Activated naive CD4-positive, alpha-beta T cell treated with anti-CD3 and anti-CD28 coated beads, Interleukin-2, amount 10 ng/mL, durations not matched to agents 7 days and 5 days (primary cell): Measurements from ENCODE around the gene LRRC8D.
"Not testable (repeated sequence)": the region's sequence is repeated elsewhere in the genome, so short reads cannot be mapped to it uniquely, and the experiment has no call there.

Experiments
- CTCF ChIA-PET: fragments of 350-600 bp; sonication (Branson Sonifier 250); formaldehyde crosslinking; loops from one replicate; lab custom pipeline; 2021; ENCODE audit warnings: antibody characterized with exemption; lab: Charles Lee
- DNase-seq: peaks from one replicate; pipeline ENCODE4 v3.0.0-alpha.2; 2020
- H3K27ac Mint-ChIP-seq: one replicate; pipeline ENCODE4 v1.8.0; 2021; ENCODE audit warnings: mild to moderate bottlenecking, moderate library complexity, mixed read lengths
- H3K27me3 Mint-ChIP-seq: one replicate; pipeline ENCODE4 v1.8.0; 2021; ENCODE audit warnings: mild to moderate bottlenecking, mixed read lengths
- H3K36me3 Mint-ChIP-seq: one replicate; pipeline ENCODE4 v1.8.0; 2021; ENCODE audit warnings: mixed read lengths
- H3K4me1 Mint-ChIP-seq: one replicate; pipeline ENCODE4 v1.8.0; 2021; ENCODE audit warnings: mixed read lengths
- H3K4me3 Mint-ChIP-seq: one replicate; pipeline ENCODE4 v1.8.0; 2021; ENCODE audit warnings: mild to moderate bottlenecking, moderate library complexity, mixed read lengths
- H3K9me3 Mint-ChIP-seq: one replicate; pipeline ENCODE4 v1.8.0; 2021; ENCODE audit warnings: mixed read lengths

LRRC8D gene

DNA sequence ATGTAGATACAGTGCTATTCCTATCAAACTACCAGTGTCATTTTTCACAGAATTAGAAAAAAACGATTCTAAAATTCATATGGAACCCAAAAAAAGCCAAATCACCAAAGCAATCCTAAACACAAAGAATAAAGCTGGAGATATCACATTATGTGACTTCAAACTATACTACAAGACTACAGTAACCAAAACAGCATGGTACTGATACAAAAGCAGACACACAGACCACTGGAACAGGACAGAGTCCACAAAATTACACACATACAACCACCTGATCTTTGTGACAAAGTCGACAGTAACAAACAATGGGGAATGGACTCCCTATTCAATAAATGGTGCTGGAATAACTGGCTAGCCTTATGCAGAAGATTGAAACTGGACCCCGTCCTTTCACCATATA, 102.7 kb downstream of the LRRC8D start:
- no peak overlapping the region for H3K27ac Mint-ChIP-seq

GRCh38 chr1:89924075-89924474, 103.2 kb downstream of the LRRC8D start:
- DNase-seq, H3K9me3 Mint-ChIP-seq, H3K4me3 Mint-ChIP-seq, H3K27me3 Mint-ChIP-seq, CTCF ChIA-PET, H3K4me1 Mint-ChIP-seq, H3K27ac Mint-ChIP-seq: not testable (repeated sequence)
- peaks cover 20% of the 10 kb centered on the region for H3K36me3 Mint-ChIP-seq

More for the DNA sequence above, 102.7 kb downstream of the LRRC8D start:
- H3K9me3 Mint-ChIP-seq, result peaks cover 5% of the 10 kb centered on the region
- no peak overlapping the region for H3K4me3 Mint-ChIP-seq
- peaks cover 21% of the 10 kb centered on the region for H3K36me3 Mint-ChIP-seq
- DNase-seq, result no peak
- no peaks in the 10 kb centered on the region for H3K27me3 Mint-ChIP-seq
- CTCF ChIA-PET, result no interaction called here
- peaks cover 4% of the 10 kb centered on the region for H3K4me1 Mint-ChIP-seq

DNA sequence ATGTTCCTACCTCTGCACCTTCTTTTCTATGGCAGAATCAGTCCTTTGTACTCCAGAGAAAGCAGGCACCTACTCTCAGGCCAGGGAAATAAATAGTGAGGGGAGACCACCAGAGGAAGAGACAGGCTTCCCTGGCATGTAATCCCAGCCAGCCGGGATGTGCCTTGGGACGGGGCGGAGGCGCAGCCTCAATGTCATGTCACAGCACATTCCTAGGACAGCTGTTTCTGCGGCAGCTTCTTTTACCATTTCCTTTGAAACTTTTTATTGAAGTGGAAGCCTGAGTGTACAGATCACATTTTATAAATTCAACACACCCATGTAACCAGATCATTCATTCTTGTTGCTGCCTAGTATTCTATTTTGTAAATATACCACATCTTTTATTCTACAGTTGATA, 106.2 kb downstream of the LRRC8D start:
- Mint-ChIP-seq H3K4me3 (no peak overlapping the region), H3K36me3 (peaks cover 20% of the 10 kb centered on the region), H3K27me3 (no peaks in the 10 kb centered on the region), H3K4me1 (peaks cover 2% of the 10 kb centered on the region), H3K9me3 (peaks cover 5% of the 10 kb centered on the region), H3K27ac (no peak overlapping the region)
- CTCF ChIA-PET, result interaction anchor here (1.2 kb wide), 1 partner anchor 83 kb away, joined by 3 read pairs; no protein-coding TSS in a partner anchor
- no peak for DNase-seq

DNA sequence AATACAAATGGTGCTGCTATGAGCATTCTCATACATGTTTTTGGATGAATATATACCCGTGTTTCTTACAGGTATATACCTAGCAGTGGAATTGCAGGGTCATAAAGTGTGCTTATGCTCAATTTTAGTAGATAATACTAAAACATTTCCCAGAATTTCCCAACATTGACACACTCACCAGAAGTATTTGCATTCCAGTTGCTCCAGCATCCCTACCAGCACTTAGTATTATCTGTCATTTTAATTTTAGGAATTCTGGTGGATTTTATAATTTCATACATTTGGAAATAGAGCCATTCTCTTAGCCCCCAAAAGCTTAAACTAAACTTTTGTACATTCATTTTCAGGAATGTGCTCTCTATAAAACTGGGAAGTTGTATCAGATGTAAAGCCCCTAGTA, 106.6 kb downstream of the LRRC8D start:
- peaks cover 2% of the 10 kb centered on the region for H3K4me1 Mint-ChIP-seq
- H3K27me3 Mint-ChIP-seq, result no peaks in the 10 kb centered on the region
- no peak overlapping the region for H3K27ac Mint-ChIP-seq
- H3K36me3 Mint-ChIP-seq, result peaks cover 21% of the 10 kb centered on the region
- no peak overlapping the region for H3K4me3 Mint-ChIP-seq
- DNase-seq, result no peak
- CTCF ChIA-PET, result interaction anchor here (1.2 kb wide), 1 partner anchor 84 kb away, joined by 3 read pairs; no protein-coding TSS in a partner anchor
- peaks cover 5% of the 10 kb centered on the region for H3K9me3 Mint-ChIP-seq

DNA sequence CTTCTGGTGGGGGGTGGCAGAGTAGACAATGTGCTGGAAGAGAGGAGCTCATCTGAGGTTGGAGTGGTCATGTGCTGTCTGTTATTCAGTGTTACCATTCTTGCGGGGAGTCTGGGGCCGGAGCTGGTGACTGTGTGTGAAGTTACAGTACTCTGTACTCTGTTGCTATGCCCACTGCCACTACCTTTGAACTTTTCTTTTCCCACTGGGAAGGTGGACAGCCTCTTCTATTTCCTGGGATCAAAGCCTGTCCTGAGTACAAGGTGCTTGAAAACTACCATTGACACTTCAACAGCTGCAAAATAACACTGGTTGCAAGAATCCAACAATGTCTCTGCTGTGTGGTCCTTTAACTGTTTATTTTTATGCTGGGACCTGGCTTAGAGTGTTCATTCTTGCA, 107.7 kb downstream of the LRRC8D start:
- CTCF ChIA-PET, result no interaction called here
- Mint-ChIP-seq H3K27ac (no peak overlapping the region), H3K4me3 (no peak overlapping the region), H3K9me3 (peaks cover 3% of the 10 kb centered on the region), H3K27me3 (no peaks in the 10 kb centered on the region), H3K36me3 (peaks cover 25% of the 10 kb centered on the region), H3K4me1 (peaks cover 2% of the 10 kb centered on the region)
- no peak for DNase-seq

DNA sequence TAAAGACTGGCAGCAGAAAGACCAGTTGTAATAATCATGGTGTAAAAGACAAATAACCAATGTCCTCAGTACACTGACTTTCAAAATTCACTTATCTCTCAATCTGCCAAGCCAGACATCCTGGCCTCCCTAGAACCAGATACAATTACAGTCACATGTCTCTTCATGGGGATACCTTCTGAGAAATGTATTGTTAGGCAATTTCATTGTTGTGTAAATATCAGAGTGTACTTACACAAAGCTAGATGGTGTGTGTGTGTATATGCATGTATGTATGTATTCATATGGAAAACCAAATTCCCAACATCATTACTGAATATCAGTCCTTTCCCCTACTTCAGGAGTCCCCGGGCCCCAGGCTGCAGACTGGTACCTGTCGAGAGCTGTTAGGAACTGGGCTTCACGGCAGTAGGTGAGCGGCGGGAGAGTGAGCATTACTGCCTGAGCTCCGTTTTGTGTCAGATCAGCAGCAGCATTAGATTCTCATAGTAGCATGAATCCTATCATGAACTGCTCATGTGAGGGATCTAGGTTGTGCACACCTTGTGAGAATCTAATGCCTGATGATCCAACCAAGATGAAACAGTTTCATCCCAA, 108.7 kb downstream of the LRRC8D start:
- DNase-seq, result no peak
- Mint-ChIP-seq H3K9me3 (no peaks in the 10 kb centered on the region), H3K27ac (no peak overlapping the region), H3K4me3 (no peak overlapping the region), H3K27me3 (no peaks in the 10 kb centered on the region), H3K4me1 (peaks cover 2% of the 10 kb centered on the region), H3K36me3 (peaks cover 27% of the 10 kb centered on the region)
- CTCF ChIA-PET, result interaction anchor here (0.7 kb wide), 1 partner anchor 16 kb away, joined by 3 read pairs; no protein-coding TSS in a partner anchor

- no peak overlapping the region for H3K4me3 Mint-ChIP-seq
- peaks cover 2% of the 10 kb centered on the region for H3K4me1 Mint-ChIP-seq
- CTCF ChIA-PET, result no interaction called here
- H3K27me3 Mint-ChIP-seq, result no peaks in the 10 kb centered on the region
- no peaks in the 10 kb centered on the region for H3K9me3 Mint-ChIP-seq
- no peak overlapping the region for H3K27ac Mint-ChIP-seq
- DNase-seq, result no peak
- peaks cover 35% of the 10 kb centered on the region for H3K36me3 Mint-ChIP-seq
Observed at GRCh38 chr1:89930579-89930978, 109.7 kb downstream of the LRRC8D start.

- DNase-seq, result no peak
- Mint-ChIP-seq H3K27ac (no peak overlapping the region), H3K9me3 (no peaks in the 10 kb centered on the region), H3K27me3 (no peaks in the 10 kb centered on the region), H3K4me3 (no peak overlapping the region), H3K36me3 (peaks cover 37% of the 10 kb centered on the region), H3K4me1 (peaks cover 2% of the 10 kb centered on the region)
- CTCF ChIA-PET, result no interaction called here
Observed at GRCh38 chr1:89931964-89932363, 111.1 kb downstream of the LRRC8D start.

DNA sequence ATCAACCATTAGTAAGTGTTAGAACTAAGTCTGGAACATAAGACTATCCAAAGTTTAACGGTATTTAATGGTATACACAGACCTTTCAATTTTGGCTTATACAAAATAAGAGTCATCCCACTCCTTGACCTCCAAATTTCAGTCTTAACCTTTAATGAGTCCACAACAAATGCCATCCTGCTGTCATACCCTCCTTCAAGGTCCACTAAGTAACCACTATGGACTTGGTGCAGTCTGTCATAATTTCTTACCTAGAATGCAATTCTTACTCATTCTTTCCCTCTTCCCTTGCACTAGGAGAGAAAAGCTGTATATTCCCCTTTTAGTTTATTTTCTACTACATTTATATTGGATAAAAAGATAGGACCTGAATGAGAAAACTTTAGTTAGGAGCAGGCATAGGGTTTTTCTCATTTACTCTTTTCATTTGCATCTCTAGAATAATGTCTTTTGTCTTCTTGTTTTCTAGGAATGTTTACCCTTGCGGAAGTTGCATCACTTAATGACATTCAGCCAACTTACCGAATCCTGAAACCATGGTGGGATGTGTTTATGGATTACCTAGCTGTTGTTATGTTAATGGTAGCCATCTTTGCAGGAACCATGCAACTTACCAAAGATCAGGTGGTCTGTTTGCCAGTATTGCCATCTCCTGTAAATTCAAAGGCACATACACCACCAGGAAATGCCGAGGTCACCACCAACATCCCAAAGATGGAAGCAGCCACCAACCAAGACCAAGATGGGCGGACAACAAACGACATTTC, 111.9 kb downstream of the LRRC8D start:
- Mint-ChIP-seq H3K9me3 (no peaks in the 10 kb centered on the region), H3K36me3 (peaks cover 37% of the 10 kb centered on the region)

DNA sequence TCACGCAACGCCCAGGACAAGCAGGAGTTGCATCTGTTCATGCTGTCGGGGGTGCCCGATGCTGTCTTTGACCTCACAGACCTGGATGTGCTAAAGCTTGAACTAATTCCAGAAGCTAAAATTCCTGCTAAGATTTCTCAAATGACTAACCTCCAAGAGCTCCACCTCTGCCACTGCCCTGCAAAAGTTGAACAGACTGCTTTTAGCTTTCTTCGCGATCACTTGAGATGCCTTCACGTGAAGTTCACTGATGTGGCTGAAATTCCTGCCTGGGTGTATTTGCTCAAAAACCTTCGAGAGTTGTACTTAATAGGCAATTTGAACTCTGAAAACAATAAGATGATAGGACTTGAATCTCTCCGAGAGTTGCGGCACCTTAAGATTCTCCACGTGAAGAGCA, 113.6 kb downstream of the LRRC8D start:
- Mint-ChIP-seq H3K36me3 (peaks cover 39% of the 10 kb centered on the region), H3K4me3 (no peak overlapping the region), H3K27ac (no peak overlapping the region), H3K9me3 (no peaks in the 10 kb centered on the region), H3K27me3 (no peaks in the 10 kb centered on the region), H3K4me1 (peaks cover 2% of the 10 kb centered on the region)
- CTCF ChIA-PET, result no interaction called here
- no peak for DNase-seq

More for the DNA sequence above, 111.9 kb downstream of the LRRC8D start:
- H3K27me3 Mint-ChIP-seq, result no peaks in the 10 kb centered on the region
- no peak overlapping the region for H3K27ac Mint-ChIP-seq
- no peak for DNase-seq
- no peak overlapping the region for H3K4me3 Mint-ChIP-seq
- peaks cover 2% of the 10 kb centered on the region for H3K4me1 Mint-ChIP-seq
- CTCF ChIA-PET, result no interaction called here

DNA sequence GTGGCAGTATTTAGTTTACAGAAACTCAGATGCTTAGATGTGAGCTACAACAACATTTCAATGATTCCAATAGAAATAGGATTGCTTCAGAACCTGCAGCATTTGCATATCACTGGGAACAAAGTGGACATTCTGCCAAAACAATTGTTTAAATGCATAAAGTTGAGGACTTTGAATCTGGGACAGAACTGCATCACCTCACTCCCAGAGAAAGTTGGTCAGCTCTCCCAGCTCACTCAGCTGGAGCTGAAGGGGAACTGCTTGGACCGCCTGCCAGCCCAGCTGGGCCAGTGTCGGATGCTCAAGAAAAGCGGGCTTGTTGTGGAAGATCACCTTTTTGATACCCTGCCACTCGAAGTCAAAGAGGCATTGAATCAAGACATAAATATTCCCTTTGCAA, 114.4 kb downstream of the LRRC8D start:
- CTCF ChIA-PET, result no interaction called here
- Mint-ChIP-seq H3K4me3 (no peak overlapping the region), H3K27me3 (no peaks in the 10 kb centered on the region), H3K27ac (no peak overlapping the region), H3K4me1 (peaks cover 2% of the 10 kb centered on the region), H3K36me3 (peaks cover 38% of the 10 kb centered on the region), H3K9me3 (no peaks in the 10 kb centered on the region)
- DNase-seq, result no peak

DNA sequence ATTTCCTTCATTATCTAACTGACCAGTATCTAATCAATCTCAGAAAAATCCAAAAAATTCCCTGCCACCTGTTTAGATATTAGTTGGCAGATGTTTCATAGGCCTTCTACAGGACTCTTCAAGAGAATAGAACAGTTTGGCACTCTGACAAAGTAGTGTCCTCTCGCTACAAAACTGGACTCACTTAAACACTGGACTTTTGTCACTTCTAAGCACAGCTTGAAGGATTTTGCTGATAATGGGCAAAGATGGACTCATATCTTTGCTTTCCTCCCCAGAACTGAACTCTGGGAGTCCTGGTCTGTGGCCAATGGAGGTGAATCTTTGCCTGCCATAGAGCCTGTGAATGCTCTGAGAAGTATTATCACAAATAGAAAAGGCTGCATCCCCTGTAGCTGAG, 115.9 kb downstream of the LRRC8D start:
- Mint-ChIP-seq H3K9me3 (no peaks in the 10 kb centered on the region), H3K36me3 (peaks cover 38% of the 10 kb centered on the region)
- CTCF ChIA-PET, result no interaction called here

GRCh38 chr1:89938171-89939055, 117.6 kb downstream of the LRRC8D start:
- CTCF ChIA-PET, result no interaction called here
- DNase-seq, result no peak
- H3K36me3 Mint-ChIP-seq, result peaks cover 25% of the 10 kb centered on the region
- no peak overlapping the region for H3K4me3 Mint-ChIP-seq
- H3K27me3 Mint-ChIP-seq, result no peaks in the 10 kb centered on the region
- no peaks in the 10 kb centered on the region for H3K4me1 Mint-ChIP-seq
- H3K9me3 Mint-ChIP-seq, result no peaks in the 10 kb centered on the region
- H3K27ac Mint-ChIP-seq, result no peak overlapping the region

More for the DNA sequence above, 115.9 kb downstream of the LRRC8D start:
- Mint-ChIP-seq H3K27ac (no peak overlapping the region), H3K4me3 (no peak overlapping the region), H3K4me1 (no peaks in the 10 kb centered on the region), H3K27me3 (no peaks in the 10 kb centered on the region)
- no peak for DNase-seq

DNA sequence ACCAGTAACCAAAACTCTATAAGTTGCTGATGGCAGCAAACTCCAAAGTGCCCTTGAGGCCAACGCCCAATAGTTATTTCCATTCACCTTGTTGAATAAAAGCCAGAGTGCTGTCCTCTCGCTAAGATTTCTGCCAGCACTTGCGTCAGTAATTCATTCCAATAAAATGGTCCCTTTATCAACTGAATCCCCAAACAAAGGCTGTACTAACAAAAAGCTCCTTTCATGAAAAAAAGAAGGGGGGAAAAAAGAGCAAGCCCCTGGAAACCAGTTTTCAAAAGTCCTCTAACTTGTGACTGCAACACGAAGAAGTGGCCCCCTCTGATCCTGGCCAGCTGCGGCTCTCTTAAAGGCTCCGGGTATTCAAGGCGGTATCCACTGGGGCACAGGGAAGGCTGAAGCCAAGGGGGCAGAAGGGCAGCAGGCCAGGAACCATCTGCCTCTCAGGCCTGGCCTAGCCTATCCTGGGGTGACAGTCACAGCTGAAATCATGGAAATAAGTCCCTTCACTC, 118.3 kb downstream of the LRRC8D start:
- Mint-ChIP-seq H3K27me3 (no peaks in the 10 kb centered on the region), H3K27ac (no peak overlapping the region)
- CTCF ChIA-PET, result no interaction called here

More for the DNA sequence above, 118.3 kb downstream of the LRRC8D start:
- H3K9me3 Mint-ChIP-seq, result no peaks in the 10 kb centered on the region
- H3K4me3 Mint-ChIP-seq, result no peak overlapping the region
- no peak for DNase-seq
- H3K4me1 Mint-ChIP-seq, result no peaks in the 10 kb centered on the region
- H3K36me3 Mint-ChIP-seq, result peaks cover 18% of the 10 kb centered on the region
